GM12891 (cell line): Measurements from ENCODE around the gene ETV6.

ENCODE experiments used
- POLR2A ChIP-seq: IDR thresholded peaks from 2 replicates; pipeline ENCODE4 v1.6.1; 2011; ENCODE audit warnings: low read depth, low read length, control low read depth
- POLR2AphosphoS5 ChIP-seq: IDR thresholded peaks from 2 replicates; pipeline ENCODE4 v1.6.1; 2011; ENCODE audit warnings: low read depth, low read length, control low read depth
- TAF1 ChIP-seq: IDR thresholded peaks from 2 replicates; pipeline ENCODE4 v1.6.1; 2011; ENCODE audit warnings: low read depth, low read length, control low read depth

GRCh38 chr12:11805043-11805442 lies 155.6 kb downstream of the ETV6 start:
- TF ChIP-seq POLR2AphosphoS5 (no peak), TAF1 (no peak), POLR2A (no peak)
